AML-193 (cell line): ENCODE measurements around the gene ASIC4.

Source experiments
- DNase-seq, 2 experiments: peaks; one replicate each; lab custom pipeline; 2025; lab: John Stamatoyannopoulos, UW

ASIC4 gene

GRCh38 chr2:219536967-219537366, 22.7 kb downstream of the ASIC4 start:
- DNase-seq: no peak

DNA sequence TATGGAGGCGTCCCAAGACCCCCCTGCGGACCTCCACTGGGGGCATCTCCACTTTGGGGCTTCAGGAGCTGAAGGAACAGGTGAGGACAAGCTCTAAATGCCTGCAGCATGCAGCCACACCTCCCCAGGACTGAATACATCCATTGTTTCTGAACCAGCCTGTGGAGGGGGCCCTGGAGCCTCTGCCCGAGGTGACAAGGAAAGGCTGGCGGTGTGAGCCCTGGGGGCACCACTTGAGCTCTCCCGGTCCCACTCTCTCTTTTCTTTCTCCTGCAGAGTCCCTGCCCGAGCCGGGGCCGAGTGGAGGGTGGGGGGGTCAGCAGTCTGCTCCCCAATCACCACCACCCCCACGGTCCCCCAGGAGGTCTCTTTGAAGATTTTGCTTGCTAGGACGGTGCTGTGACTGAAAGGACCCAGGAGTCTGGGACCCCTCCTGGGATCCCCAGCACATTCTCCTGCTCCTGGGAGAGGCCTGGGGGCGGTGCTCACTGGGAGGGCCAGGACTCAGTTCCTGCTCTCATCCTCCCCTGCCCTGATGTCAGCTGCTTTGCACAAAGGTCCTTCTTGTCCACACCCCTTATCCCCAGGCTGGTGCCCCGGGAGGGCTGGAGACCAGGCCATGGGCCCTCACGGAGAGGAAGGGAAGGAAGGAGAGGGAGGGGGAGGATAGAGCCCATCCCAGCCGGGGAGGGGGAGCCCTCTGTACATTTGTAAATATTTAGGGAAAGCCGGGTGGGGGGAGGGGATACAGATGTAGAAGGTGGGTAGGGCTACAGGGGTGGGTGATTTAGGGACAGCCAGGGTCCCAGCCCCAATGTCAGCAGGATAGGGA, 23.6 kb downstream of the ASIC4 start:
- no peak for DNase-seq

- no peak for DNase-seq
Observed at GRCh38 chr2:219538504-219538951, 24.2 kb downstream of the ASIC4 start.

- DNase-seq: no peak
Observed at GRCh38 chr2:219538956-219539788, 24.9 kb downstream of the ASIC4 start.

DNA sequence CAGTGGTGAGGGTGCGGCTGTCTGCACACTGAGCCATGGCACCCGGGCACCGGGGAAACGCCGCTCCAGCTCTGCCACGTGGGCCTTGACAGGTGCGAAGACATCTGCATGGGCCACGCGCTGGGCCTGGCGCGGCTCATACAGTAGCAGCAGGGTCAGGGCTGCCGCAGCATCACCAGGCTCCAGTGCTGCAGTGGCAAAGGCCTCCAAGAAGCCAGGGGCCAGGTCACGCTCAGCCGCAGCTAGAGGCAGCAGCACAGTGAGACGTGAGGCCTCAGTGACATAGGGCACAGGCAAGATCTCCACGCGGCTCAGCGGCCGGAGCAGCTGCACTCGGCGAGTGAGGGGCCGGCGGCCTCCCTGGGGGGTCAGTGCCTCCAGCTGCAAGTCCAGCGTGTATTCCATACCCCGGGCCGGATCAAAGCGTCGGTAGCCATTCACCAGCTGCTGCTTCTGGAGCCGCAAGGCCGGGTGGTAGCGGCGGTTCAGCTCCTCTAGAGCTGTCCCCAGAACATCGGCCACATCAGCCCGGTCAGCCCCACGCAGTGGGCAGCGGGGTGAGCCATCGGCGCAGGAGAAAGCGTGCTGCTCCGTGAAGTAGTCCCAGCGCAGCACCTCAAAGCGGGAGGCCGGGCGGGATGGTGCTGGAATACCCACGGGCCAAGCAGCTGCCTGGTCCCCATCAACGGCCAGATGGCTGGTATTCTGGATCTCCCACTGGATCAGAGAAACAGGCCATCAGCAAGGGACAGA, 25.8 kb downstream of the ASIC4 start:
- no peak for DNase-seq

- no peak for DNase-seq
Observed at GRCh38 chr2:219540784-219541504, 26.7 kb downstream of the ASIC4 start.

DNA sequence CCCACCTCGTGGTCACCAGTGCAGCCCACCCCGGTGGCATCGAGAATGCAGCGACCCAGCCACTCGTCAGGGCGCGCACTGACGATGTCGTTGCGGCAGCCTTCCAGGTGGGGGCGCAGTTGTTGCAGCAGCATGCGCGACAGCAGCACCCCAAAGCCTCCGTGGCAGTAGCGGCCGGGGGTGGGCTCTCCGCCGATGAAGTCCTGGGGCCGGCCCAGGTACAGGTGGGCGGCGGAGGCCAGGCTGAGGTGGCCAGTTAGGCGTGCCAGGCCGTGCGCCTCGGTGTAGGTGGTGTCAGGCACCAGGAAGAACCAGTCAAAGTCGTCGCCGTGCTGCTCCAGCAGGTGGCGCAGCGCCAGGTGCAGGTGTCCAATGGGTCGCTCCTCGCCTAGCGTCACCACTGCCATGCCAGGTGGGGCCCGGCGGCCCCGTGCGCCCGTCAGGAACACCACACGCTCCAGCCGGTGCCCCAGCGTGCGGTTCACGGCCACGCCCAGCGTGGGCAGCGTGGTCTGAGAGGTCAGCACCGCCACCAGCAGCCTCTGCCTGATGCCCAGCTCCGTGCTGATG, 27.4 kb downstream of the ASIC4 start:
- peak; percentile 51 to 54 for DNase-seq

GRCh38 chr2:219542931-219543595, 28.8 kb downstream of the ASIC4 start:
- DNase-seq: no peak

DNA sequence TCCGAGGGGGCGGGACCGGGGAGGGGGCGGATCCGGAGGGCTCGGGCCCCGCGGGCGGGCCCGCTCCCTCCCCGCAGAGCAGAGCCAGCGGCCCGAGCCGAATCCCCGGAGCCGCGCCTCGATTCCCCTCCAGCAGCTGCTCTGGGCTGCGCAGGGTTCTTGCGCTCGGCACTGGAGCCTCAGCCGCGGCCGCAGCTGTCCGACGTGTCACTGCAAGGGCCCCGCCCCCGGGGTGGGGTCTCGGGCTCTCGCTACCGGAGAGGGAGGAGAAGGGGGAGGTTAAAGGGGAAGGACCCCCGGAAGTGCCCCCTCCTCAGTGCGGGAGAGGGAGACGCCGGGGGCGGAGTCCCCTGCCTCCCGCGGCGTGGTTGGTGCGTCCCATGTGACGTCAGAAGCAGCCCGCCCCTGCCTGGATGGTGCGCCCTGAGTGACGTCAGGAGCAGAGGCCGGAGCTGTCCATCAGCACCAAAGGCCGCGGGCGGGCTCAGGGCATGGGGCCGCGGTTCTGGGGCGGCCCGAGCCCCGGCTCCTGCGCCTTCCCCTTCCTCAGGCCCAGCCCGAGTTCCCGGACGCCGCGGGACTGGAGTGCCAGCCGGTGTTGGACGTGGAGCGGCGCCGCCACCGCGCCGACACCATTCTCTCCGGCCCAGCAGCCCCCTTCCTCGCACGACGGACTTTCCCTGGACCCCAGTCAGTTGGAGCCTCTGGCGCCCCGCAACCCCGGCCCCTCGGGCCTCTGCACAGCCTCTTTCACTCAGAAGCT, 29.5 kb downstream of the ASIC4 start, which contains the start of the genes CHPF and TMEM198:
Gene CHPF (minus strand): TSS at position 214 of the 763 bp plus-strand sequence. CDS start 271 bp downstream, outside the sequence.
Gene TMEM198 (plus strand): TSS at position 433 of the 763 bp plus-strand sequence. CDS start 700 bp downstream, outside the sequence.
- DNase-seq: peak; percentile 19 to 43

DNA sequence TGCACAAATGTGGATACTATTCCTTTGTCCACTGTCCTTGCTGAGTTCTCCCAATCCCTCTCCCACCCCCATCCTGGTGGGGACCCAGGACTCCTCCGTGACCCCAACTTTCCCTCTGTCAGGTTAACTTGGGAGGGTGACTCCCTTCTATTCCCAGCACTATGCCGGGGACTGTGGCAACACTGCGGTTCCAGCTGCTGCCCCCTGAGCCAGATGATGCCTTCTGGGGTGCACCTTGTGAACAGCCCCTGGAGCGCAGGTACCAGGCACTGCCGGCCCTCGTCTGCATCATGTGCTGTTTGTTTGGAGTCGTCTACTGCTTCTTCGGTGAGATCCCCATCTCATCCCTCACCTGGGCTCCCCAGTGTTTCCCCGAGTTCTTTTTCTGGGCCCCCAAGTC, 30.3 kb downstream of the ASIC4 start:
- DNase-seq: no peak

- DNase-seq: no peak
Observed at GRCh38 chr2:219545295-219545942, 31.1 kb downstream of the ASIC4 start.

DNA sequence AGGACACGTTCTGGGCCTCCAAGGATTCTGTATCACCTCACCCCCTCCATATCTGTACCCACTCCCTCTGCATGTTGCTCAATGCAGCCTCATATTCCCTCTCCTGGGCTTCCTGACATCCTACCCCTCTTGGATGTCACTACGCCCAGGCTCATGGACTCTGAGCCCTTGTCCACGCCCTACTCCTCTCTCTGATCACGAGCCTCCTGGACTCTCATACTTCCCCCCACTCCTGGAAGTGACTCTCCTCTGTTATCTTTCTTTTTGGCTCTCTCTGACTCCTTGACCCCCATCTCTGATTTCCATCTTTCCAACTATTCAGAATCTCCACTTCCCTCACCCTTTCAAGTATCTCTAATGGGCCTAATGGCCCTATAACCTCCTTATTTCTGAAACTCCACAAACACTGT, 31.7 kb downstream of the ASIC4 start:
- DNase-seq: no peak

DNA sequence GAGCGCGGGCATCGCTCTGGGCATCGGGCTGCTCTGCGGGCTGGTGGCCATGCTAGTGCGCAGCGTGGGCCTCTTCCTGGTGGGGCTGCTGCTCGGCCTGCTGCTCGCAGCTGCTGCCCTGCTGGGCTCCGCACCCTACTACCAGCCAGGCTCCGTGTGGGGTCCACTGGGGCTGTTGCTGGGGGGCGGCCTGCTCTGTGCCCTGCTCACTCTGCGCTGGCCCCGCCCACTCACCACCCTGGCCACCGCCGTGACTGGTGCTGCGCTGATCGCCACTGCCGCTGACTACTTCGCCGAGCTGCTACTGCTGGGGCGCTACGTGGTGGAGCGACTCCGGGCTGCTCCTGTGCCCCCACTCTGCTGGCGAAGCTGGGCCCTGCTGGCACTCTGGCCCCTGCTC, 33.3 kb downstream of the ASIC4 start:
- DNase-seq: no peak

DNA sequence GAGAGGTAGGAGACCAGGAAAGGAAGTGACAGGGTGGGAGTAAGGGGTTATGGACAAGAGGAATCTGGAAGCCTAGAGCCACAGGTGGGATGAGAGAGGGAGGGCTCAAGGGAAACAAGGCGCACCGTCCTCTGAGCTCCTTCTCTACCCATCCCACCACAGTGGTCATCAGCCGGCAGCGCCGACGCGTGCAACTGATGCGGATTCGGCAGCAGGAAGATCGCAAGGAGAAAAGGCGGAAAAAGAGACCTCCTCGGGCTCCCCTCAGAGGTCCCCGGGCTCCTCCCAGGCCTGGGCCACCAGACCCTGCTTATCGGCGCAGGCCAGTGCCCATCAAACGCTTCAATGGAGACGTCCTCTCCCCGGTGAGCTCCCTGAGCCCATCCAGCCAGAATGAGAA, 34.7 kb downstream of the ASIC4 start:
- DNase-seq: no peak

DNA sequence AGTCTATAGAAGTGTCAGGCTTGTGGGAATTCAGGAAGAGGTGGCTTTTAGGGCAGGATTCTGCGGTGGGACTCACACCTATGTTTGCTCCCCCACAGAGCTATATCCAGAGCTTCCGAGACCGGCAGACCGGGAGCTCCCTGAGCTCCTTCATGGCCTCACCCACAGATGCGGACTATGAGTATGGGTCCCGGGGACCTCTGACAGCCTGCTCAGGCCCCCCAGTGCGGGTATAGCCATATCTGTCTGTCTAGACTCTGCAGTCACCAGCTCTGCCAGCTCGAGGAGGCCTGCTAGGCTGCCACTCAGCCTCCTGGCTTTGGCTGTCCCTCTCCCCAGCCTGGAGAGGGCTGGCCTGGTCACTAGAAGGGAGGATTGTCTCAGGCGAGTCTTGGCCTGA, 35.3 kb downstream of the ASIC4 start:
- no peak for DNase-seq

- DNase-seq: no peak
Observed at GRCh38 chr2:219551441-219552381, 37.4 kb downstream of the ASIC4 start.

DNA sequence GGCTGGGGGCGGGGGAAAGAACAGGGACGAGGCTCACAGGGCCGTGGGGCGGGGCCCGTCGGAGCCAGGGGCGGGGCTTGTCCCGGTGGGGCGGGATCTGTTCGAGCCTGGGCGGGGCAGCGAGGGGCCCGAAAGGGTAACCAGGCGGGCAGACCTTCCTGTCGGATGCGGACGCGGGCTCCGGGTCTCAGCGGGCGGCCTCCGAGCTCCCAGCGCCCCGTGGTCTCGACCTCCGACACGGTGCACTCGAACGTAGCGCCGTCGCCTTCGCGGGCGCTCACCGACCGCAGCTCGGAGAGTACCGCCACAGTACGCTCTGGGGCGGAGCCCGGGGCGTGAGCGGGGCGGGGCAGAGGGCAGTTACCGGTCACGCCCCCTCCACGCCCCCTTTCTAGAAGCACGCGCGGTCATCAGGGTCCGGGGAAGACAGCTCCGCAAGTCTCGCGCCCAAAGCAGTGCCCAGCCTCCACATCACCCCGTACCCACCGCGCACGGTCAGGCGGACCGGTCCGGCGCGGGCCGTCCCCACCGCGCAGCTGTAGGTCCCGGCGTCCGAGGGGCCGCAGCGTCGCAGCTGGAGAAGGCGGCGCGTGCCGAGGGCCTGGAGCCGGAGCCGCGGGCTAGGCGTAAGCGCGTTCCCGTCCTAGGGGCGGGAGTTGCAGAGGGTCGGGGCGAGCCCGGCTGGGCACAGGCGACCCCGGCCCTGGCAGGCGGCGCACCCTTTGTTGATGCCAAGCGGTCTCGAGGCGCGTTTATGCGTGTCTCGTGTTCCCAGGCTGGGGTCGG, 38.3 kb downstream of the ASIC4 start:
- DNase-seq: no peak

DNA sequence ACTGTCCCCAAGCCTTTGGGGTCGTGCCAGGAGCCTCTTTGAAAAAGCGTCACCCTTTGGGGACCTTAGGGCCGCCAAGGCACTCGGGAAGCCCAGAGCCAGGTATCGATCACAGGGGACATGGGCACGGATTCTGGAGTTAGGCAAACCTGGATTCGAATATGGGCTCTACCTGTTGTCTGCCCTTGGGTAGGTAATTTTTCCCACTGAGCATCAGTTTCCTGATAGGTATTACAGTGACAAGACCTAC, 38.8 kb downstream of the ASIC4 start:
- no peak for DNase-seq
